ENCODE measurements around the gene SENP3. TPM values are rescaled to one million over a fixed set of nuclear protein-coding genes. Genes with fewer than 3 reads are reported as not detected.

Gene SENP3
- total RNA-seq, 1 experiment from 2014 or later, result 83.1 TPM

GRCh38 chr17:7548585-7549400 is 12.9 kb upstream of the SENP3 start, which contains the start of gene TNFSF12:
TNFSF12 (plus strand) TSS chr17:7549058; CDS start chr17:7549154, 96 bp downstream.
- H2BK12ac ChIP-seq (ENCODE audit: insufficient read length, low read depth, low read length), result no peak within 1 kb of the TSS
- H3K4ac ChIP-seq (ENCODE audit: low read depth, low read length), result no peak within 1 kb of the TSS
- peaks cover 6% of the 10 kb centered on the region for H3K23me2 ChIP-seq (ENCODE audit: insufficient read length, low read depth, low read length, poor library complexity, severe bottlenecking)
- H3K23ac ChIP-seq (ENCODE audit: insufficient read length, low read depth, low read length), result no peak within 1 kb of the TSS
- H2AK5ac ChIP-seq (ENCODE audit: insufficient read length, low read length), result no peak within 1 kb of the TSS
- H3K79me2 ChIP-seq (ENCODE audit: insufficient read depth, low read length), result no peaks in the 10 kb centered on the region
- no peaks in the 10 kb centered on the region for H3K36me3 Mint-ChIP-seq (ENCODE audit: insufficient read depth in 1 of 3, low read depth in 3 of 3)
- no peak within 1 kb of the TSS for H3K9ac ChIP-seq (ENCODE audit: extremely low read depth, insufficient read length, low read length)
- no peak within 1 kb of the TSS for H3K27ac Mint-ChIP-seq
- no peak within 1 kb of the TSS for H4K8ac ChIP-seq (replicated peaks; ENCODE audit: insufficient read length, low read depth, low read length)
- H2BK5ac ChIP-seq (ENCODE audit: insufficient read length, low read length), result no peak within 1 kb of the TSS
- H3K56ac ChIP-seq (ENCODE audit: insufficient read length, low read depth, low read length), result no peak within 1 kb of the TSS
- 0 out of 2 replicates have a peak, but pooled peaks cover 2% of the 10 kb centered on the region for H3K27me3 ChIP-seq (ENCODE audit: insufficient read depth, low read length)
- no peak; the same call in 2 of the 3 replicates for TF ChIP-seq CTCF (conservative IDR thresholded peaks at IDR 0.05)
- no peak within 1 kb of the TSS for H3K14ac ChIP-seq (ENCODE audit: insufficient read depth, low read length)
- peaks cover 2% of the 10 kb centered on the region; the same call in 1 of the 2 replicates for H3K4me1 ChIP-seq (ENCODE audit: insufficient read depth, low read length)
- H2BK15ac ChIP-seq (ENCODE audit: low read depth, low read length), result no peak within 1 kb of the TSS
- no peak within 1 kb of the TSS for H2AFZ ChIP-seq (ENCODE audit: low read length)
- H3K4me3 Mint-ChIP-seq, result peak within 1 kb of the TSS; percentile 67 to 83
- no peaks in the 10 kb centered on the region for H3K79me1 ChIP-seq (ENCODE audit: insufficient read depth, low read depth, low read length, poor library complexity, severe bottlenecking)
- no peak within 1 kb of the TSS for H3K18ac ChIP-seq (ENCODE audit: insufficient read length, low read depth, low read length)
- peak; percentile 68 for DNase-seq
- H4K91ac ChIP-seq (ENCODE audit: insufficient read length, low read depth, low read length), result no peak within 1 kb of the TSS
- WGBS (ENCODE audit: extremely low coverage, insufficient read length, low lambda C conversion rate), result no CpG with 5 or more reads among the region's 65 CpGs
- no peaks in the 10 kb centered on the region for H3K9me3 ChIP-seq (ENCODE audit: control insufficient read depth, low read depth, low read length)
- no peaks in the 10 kb centered on the region for H4K20me1 ChIP-seq (ENCODE audit: control insufficient read depth, insufficient read depth, insufficient read length)
- no peak within 1 kb of the TSS for H2BK120ac ChIP-seq (ENCODE audit: low read depth, low read length, poor library complexity, severe bottlenecking)
- H3K9me3 Mint-ChIP-seq, result 0 out of 5 replicates have a peak, but pooled peaks cover 0 to 2% of the 10 kb centered on the region in 2 experiments
- H3K4me2 ChIP-seq (ENCODE audit: insufficient read depth, insufficient read length, low read length), result peak within 1 kb of the TSS; percentile 64
- H3K4me1 Mint-ChIP-seq, result peaks cover 3 to 9% of the 10 kb centered on the region in 2 experiments; a peak in 3 of 4 replicates
- H2BK20ac ChIP-seq (ENCODE audit: low read depth, low read length, poor library complexity, severe bottlenecking), result no peak within 1 kb of the TSS
- no peak within 1 kb of the TSS for H3K27ac ChIP-seq (ENCODE audit: insufficient read length, low read depth, low read length)
- no peak within 1 kb of the TSS for H3T11ph ChIP-seq (ENCODE audit: low read length)
- H3K27me3 Mint-ChIP-seq (ENCODE audit: low read depth), result peaks cover 27% of the 10 kb centered on the region
- H4K5ac ChIP-seq (ENCODE audit: insufficient read length, low read depth, low read length), result no peak within 1 kb of the TSS
